ENCODE results near the gene TMEM131L.
A peak's percentile ranks its signal among the peaks of the same experiment; 100 is the strongest.
"Not testable (repeated sequence)": the region's sequence is repeated elsewhere in the genome, so short reads cannot be mapped to it uniquely, and the experiment has no call there.

The TMEM131L gene

GRCh38 chr4:153573221-153573620 lies 107.1 kb downstream of the TMEM131L start:
- DNase-seq (ENCODE audit: low read depth, low spot score) = no peak

- peak; percentile 10 for DNase-seq (ENCODE audit: low read depth, low spot score)
These were observed 108.0 kb downstream of the TMEM131L start for GRCh38 chr4:153573881-153574802.

- no peak for DNase-seq (ENCODE audit: low read depth, low spot score)
These were observed 110.2 kb downstream of the TMEM131L start for GRCh38 chr4:153576443-153576774.

GRCh38 chr4:153577053-153577452 lies 110.9 kb downstream of the TMEM131L start:
- DNase-seq (ENCODE audit: low read depth, low spot score) = no peak

GRCh38 chr4:153579410-153579809 lies 113.2 kb downstream of the TMEM131L start:
- DNase-seq (ENCODE audit: low read depth, low spot score) = no peak

GRCh38 chr4:153579872-153580271 lies 113.7 kb downstream of the TMEM131L start:
- no peak for DNase-seq (ENCODE audit: low read depth, low spot score)

GRCh38 chr4:153582954-153583702 lies 117.0 kb downstream of the TMEM131L start:
- DNase-seq (ENCODE audit: low read depth, low spot score) = no peak

GRCh38 chr4:153585026-153585425 lies 118.9 kb downstream of the TMEM131L start:
- DNase-seq (ENCODE audit: low read depth, low spot score) = no peak

- DNase-seq (ENCODE audit: low read depth, low spot score) = no peak
These were observed 123.8 kb downstream of the TMEM131L start for GRCh38 chr4:153589703-153590595.

GRCh38 chr4:153591441-153591840 lies 125.3 kb downstream of the TMEM131L start:
- no peak for DNase-seq (ENCODE audit: low read depth, low spot score)

GRCh38 chr4:153592064-153592463 lies 125.9 kb downstream of the TMEM131L start:
- DNase-seq (ENCODE audit: low read depth, low spot score) = no peak

GRCh38 chr4:153593161-153593560 lies 127.0 kb downstream of the TMEM131L start:
- no peak for DNase-seq (ENCODE audit: low read depth, low spot score)

GRCh38 chr4:153594210-153594609 lies 128.1 kb downstream of the TMEM131L start:
- no peak for DNase-seq (ENCODE audit: low read depth, low spot score)

- DNase-seq (ENCODE audit: low read depth, low spot score) = no peak
These were observed 129.9 kb downstream of the TMEM131L start for GRCh38 chr4:153595894-153596601.

GRCh38 chr4:153602758-153603157 lies 136.6 kb downstream of the TMEM131L start:
- DNase-seq (ENCODE audit: low read depth, low spot score) = no peak

- DNase-seq (ENCODE audit: low read depth, low spot score) = no peak
These were observed 137.1 kb downstream of the TMEM131L start for GRCh38 chr4:153603258-153603657.

GRCh38 chr4:153603835-153604234 lies 137.7 kb downstream of the TMEM131L start:
- no peak for DNase-seq (ENCODE audit: low read depth, low spot score)

GRCh38 chr4:153609070-153609469 lies 142.9 kb downstream of the TMEM131L start:
- not testable (repeated sequence) for DNase-seq (ENCODE audit: low read depth, low spot score)

GRCh38 chr4:153610623-153611376 lies 144.6 kb downstream of the TMEM131L start:
- no peak for DNase-seq (ENCODE audit: low read depth, low spot score)

GRCh38 chr4:153611679-153612078 lies 145.5 kb downstream of the TMEM131L start:
- no peak for DNase-seq (ENCODE audit: low read depth, low spot score)

All from activated naive CD8-positive, alpha-beta T cell treated with anti-CD3 and anti-CD28 coated beads, Interleukin-2, amount 50 U/mL, for 16 hours (primary cell).